HEK293 (cell line): ENCODE results near the gene OR1L8.

Experiments
- CTCF ChIA-PET: fragments of 350-600 bp; formaldehyde crosslinking; extraction: SDS; loops from one replicate; lab custom pipeline; 2021; ENCODE audit warnings: antibody characterized with exemption; lab: Yijun Ruan, JAX
- POLR2A ChIA-PET: fragments of 300-600 bp; formaldehyde crosslinking; extraction: SDS; loops from one replicate; lab custom pipeline; 2020; ENCODE audit warnings: antibody characterized with exemption, inconsistent platforms; lab: Yijun Ruan, JAX
- H3K27ac ChIP-seq: fragments of 200-500 bp; sonication (Bioruptor generic); 2 replicates; pipeline ENCODE4 v1.5.1; 2014; ENCODE audit warnings: low read depth, low read length, control low read depth, inconsistent platforms; ENCODE audit errors: extremely low read depth
- H3K36me3 ChIP-seq, 2 experiments: fragments of 200-500 bp in 1 of 2; sonication (Bioruptor generic) in 1 of 2; 1 replicate in 1 of 2; 2 replicates in 1 of 2; pipeline ENCODE4 v1.5.1; 2014 to 2017; ENCODE audit warnings: inconsistent platforms in 2 of 2, low read length in 2 of 2; ENCODE audit not compliant: control insufficient read depth in 2 of 2, insufficient read depth in 1 of 2
- H3K4me1 ChIP-seq: fragments of 200-500 bp; sonication (Bioruptor generic); 2 replicates; pipeline ENCODE4 v1.5.1; 2014; ENCODE audit warnings: mild to moderate bottlenecking, low read length, inconsistent platforms; ENCODE audit not compliant: control insufficient read depth, insufficient read depth
- H3K4me3 ChIP-seq: 2 replicates; pipeline ENCODE4 v1.5.1; 2011; ENCODE audit warnings: low read depth, mild to moderate bottlenecking, control low read depth, low read length, moderate library complexity
- H3K9me3 ChIP-seq: fragments of 200-500 bp; sonication (Bioruptor generic); 2 replicates; pipeline ENCODE4 v1.5.1; 2014; ENCODE audit warnings: low read depth, low read length, inconsistent platforms; ENCODE audit not compliant: control insufficient read depth, insufficient read depth
- GFI1B ChIP-seq: fragments of 450-650 bp; formaldehyde crosslinking; IDR thresholded peaks from 2 replicates; pipeline ENCODE4 v1.5.1; 2016; ENCODE audit warnings: missing biosample characterization, missing genetic modification characterization
- HOXC10 ChIP-seq: sonication (generic); formaldehyde crosslinking; IDR thresholded peaks from 2 replicates; pipeline ENCODE4 v1.8.1; 2023; ENCODE audit warnings: mild to moderate bottlenecking, missing genetic modification reagents
- KLF16 ChIP-seq: fragments of 450-650 bp; formaldehyde crosslinking; IDR thresholded peaks from 2 replicates; pipeline ENCODE4 v1.5.1; 2017; ENCODE audit warnings: missing biosample characterization, missing genetic modification characterization
- KLF7 ChIP-seq: fragments of 450-650 bp; formaldehyde crosslinking; IDR thresholded peaks from 2 replicates; pipeline ENCODE4 v1.5.1; 2016; ENCODE audit warnings: missing biosample characterization, missing genetic modification characterization, borderline replicate concordance
- REST ChIP-seq: fragments of 450-650 bp; formaldehyde crosslinking; IDR thresholded peaks from 2 replicates; pipeline ENCODE4 v1.5.1; 2016; ENCODE audit warnings: missing biosample characterization, missing genetic modification characterization
- SP7 ChIP-seq: fragments of 450-650 bp; formaldehyde crosslinking; IDR thresholded peaks from 2 replicates; pipeline ENCODE4 v1.5.1; 2016; ENCODE audit warnings: missing biosample characterization, missing genetic modification characterization
- TRIM28 ChIP-seq: IDR thresholded peaks from 2 replicates; pipeline ENCODE4 v1.6.1; 2011; ENCODE audit warnings: low read length, control low read depth, borderline replicate concordance
- TSHZ1 ChIP-seq: fragments of 450-650 bp; formaldehyde crosslinking; IDR thresholded peaks from 2 replicates; pipeline ENCODE4 v1.5.1; 2016; ENCODE audit warnings: missing biosample characterization, missing genetic modification characterization, borderline replicate concordance
- ZBTB1 ChIP-seq: fragments of 450-650 bp; formaldehyde crosslinking; IDR thresholded peaks from 2 replicates; pipeline ENCODE4 v1.5.1; 2016; ENCODE audit warnings: missing biosample characterization, missing genetic modification characterization
- ZBTB20 ChIP-seq: fragments of 450-650 bp; formaldehyde crosslinking; IDR thresholded peaks from 2 replicates; pipeline ENCODE4 v1.5.1; 2016; ENCODE audit warnings: missing biosample characterization, missing genetic modification characterization
- ZBTB26 ChIP-seq: fragments of 450-650 bp; formaldehyde crosslinking; optimal IDR thresholded peaks from 2 replicates; pipeline ENCODE3; 2016; ENCODE audit warnings: missing biosample characterization, mild to moderate bottlenecking, missing genetic modification characterization
- ZBTB7A ChIP-seq: fragments of 450-650 bp; formaldehyde crosslinking; IDR thresholded peaks from 2 replicates; pipeline ENCODE4 v1.5.1; 2016; ENCODE audit warnings: low read depth, missing biosample characterization, missing genetic modification characterization
- ZBTB8A ChIP-seq: fragments of 450-650 bp; formaldehyde crosslinking; IDR thresholded peaks from 2 replicates; pipeline ENCODE4 v1.5.1; 2016; ENCODE audit warnings: missing biosample characterization, missing genetic modification characterization
- ZFP3 ChIP-seq: fragments of 450-650 bp; formaldehyde crosslinking; IDR thresholded peaks from 2 replicates; pipeline ENCODE4 v1.5.1; 2016; ENCODE audit warnings: low read depth, missing biosample characterization, missing genetic modification characterization
- ZFP41 ChIP-seq: fragments of 450-650 bp; formaldehyde crosslinking; IDR thresholded peaks from 2 replicates; pipeline ENCODE4 v1.5.1; 2016; ENCODE audit warnings: missing biosample characterization, missing genetic modification characterization, borderline replicate concordance
- ZNF221 ChIP-seq: fragments of 450-650 bp; formaldehyde crosslinking; IDR thresholded peaks from 2 replicates; pipeline ENCODE4 v1.5.1; 2017; ENCODE audit warnings: missing biosample characterization, missing genetic modification characterization, borderline replicate concordance
- ZNF24 ChIP-seq: fragments of 450-650 bp; formaldehyde crosslinking; IDR thresholded peaks from 2 replicates; pipeline ENCODE4 v1.5.1; 2016; ENCODE audit warnings: missing biosample characterization, missing genetic modification characterization
- ZNF488 ChIP-seq: fragments of 450-650 bp; formaldehyde crosslinking; IDR thresholded peaks from 2 replicates; pipeline ENCODE4 v1.5.1; 2016; ENCODE audit warnings: missing biosample characterization, missing genetic modification characterization
- ZNF514 ChIP-seq: fragments of 450-650 bp; formaldehyde crosslinking; IDR thresholded peaks from 2 replicates; pipeline ENCODE4 v1.5.1; 2016; ENCODE audit warnings: missing biosample characterization, missing genetic modification characterization
- ZNF529 ChIP-seq: fragments of 450-650 bp; formaldehyde crosslinking; IDR thresholded peaks from 2 replicates; pipeline ENCODE4 v1.5.1; 2017; ENCODE audit warnings: missing genetic modification characterization, missing biosample characterization; ENCODE audit not compliant: insufficient replicate concordance
- ZNF549 ChIP-seq: fragments of 450-650 bp; IDR thresholded peaks from 2 replicates; pipeline ENCODE4 v1.5.1; 2018; ENCODE audit warnings: missing biosample characterization, missing genetic modification characterization, mild to moderate bottlenecking, inconsistent platforms, moderate library complexity
- ZNF792 ChIP-seq: fragments of 450-650 bp; formaldehyde crosslinking; IDR thresholded peaks from 2 replicates; pipeline ENCODE4 v1.5.1; 2016; ENCODE audit warnings: missing biosample characterization, missing genetic modification characterization
- ZNF843 ChIP-seq: fragments of 450-650 bp; formaldehyde crosslinking; IDR thresholded peaks from 2 replicates; pipeline ENCODE4 v1.5.1; 2016; ENCODE audit warnings: missing biosample characterization, missing genetic modification characterization
- ZSCAN4 ChIP-seq: fragments of 450-650 bp; formaldehyde crosslinking; IDR thresholded peaks from 2 replicates; pipeline ENCODE4 v1.5.1; 2017; ENCODE audit warnings: missing biosample characterization, missing genetic modification characterization

The OR1L8 gene

GRCh38 chr9:122580360-122580759 lies 2.8 kb downstream of the OR1L8 start:
- ChIA-PET CTCF (interaction anchor here (1.4 kb wide), 1 partner anchor 82 kb away, joined by 6 read pairs; no protein-coding TSS in a partner anchor), POLR2A (no interaction called here)
- no peak overlapping the region for H3K4me3 ChIP-seq
- H3K9me3 ChIP-seq = no peaks in the 10 kb centered on the region
- H3K4me1 ChIP-seq = no peaks in the 10 kb centered on the region
- H3K27ac ChIP-seq = no peak overlapping the region
- no peaks in the 10 kb centered on the region for H3K36me3 ChIP-seq
- TF ChIP-seq GFI1B (tag by site-specific recombination) = no peak
- no peak for TF ChIP-seq ZSCAN4 (tag by site-specific recombination)
- TF ChIP-seq REST (tag by site-specific recombination) = no peak
- no peak for TF ChIP-seq ZFP41 (tag by site-specific recombination)
- TF ChIP-seq ZNF529 (tag by site-specific recombination) = no peak
- no peak for TF ChIP-seq ZNF549 (tag by site-specific recombination)
- TF ChIP-seq ZFP3 = no peak
- no peak for TF ChIP-seq ZBTB20 (tag by site-specific recombination)
- no peak for TF ChIP-seq ZBTB8A
- TF ChIP-seq ZNF514 (tag by site-specific recombination) = no peak
- no peak for TF ChIP-seq ZBTB26

GRCh38 chr9:122579874-122580273 lies 3.3 kb downstream of the OR1L8 start:
- POLR2A ChIA-PET = no interaction called here
- Histone ChIP-seq H3K27ac (no peak overlapping the region), H3K36me3 (no peaks in the 10 kb centered on the region), H3K9me3 (no peaks in the 10 kb centered on the region), H3K4me1 (no peaks in the 10 kb centered on the region), H3K4me3 (no peak overlapping the region)
- CTCF ChIA-PET = interaction anchor here (1.4 kb wide), 1 partner anchor 82 kb away, joined by 6 read pairs; no protein-coding TSS in a partner anchor
- TF ChIP-seq ZNF843 (tag by site-specific recombination) = no peak
- no peak for TF ChIP-seq ZBTB7A
- TF ChIP-seq SP7 (tag by site-specific recombination) = no peak
- no peak for TF ChIP-seq KLF7 (tag by site-specific recombination)
- TF ChIP-seq, all 188 proteins: peak for 0

GRCh38 chr9:122572456-122572855 lies 10.7 kb downstream of the OR1L8 start:
- Histone ChIP-seq H3K9me3 (no peaks in the 10 kb centered on the region), H3K36me3 (no peaks in the 10 kb centered on the region), H3K4me3 (no peak overlapping the region), H3K4me1 (no peaks in the 10 kb centered on the region), H3K27ac (no peak overlapping the region)
- POLR2A ChIA-PET = no interaction called here
- CTCF ChIA-PET = no interaction called here
- TF ChIP-seq HOXC10 (no peak), TSHZ1 (tag by site-specific recombination) (no peak), KLF16 (tag by site-specific recombination) (no peak), ZNF24 (tag by site-specific recombination) (no peak), ZBTB1 (tag by site-specific recombination) (no peak), ZNF792 (no peak), ZNF488 (tag by site-specific recombination) (no peak), ZNF221 (tag by site-specific recombination) (no peak), TRIM28 (no peak)
